ENCODE results near the gene EXOSC10. TPM values are rescaled to one million over a fixed set of nuclear protein-coding genes. Genes with fewer than 3 reads are reported as not detected.

Gene EXOSC10
- total and polyA plus RNA-seq, 2 experiments from 2014 or later = 55.5 to 72.9 TPM

DNA sequence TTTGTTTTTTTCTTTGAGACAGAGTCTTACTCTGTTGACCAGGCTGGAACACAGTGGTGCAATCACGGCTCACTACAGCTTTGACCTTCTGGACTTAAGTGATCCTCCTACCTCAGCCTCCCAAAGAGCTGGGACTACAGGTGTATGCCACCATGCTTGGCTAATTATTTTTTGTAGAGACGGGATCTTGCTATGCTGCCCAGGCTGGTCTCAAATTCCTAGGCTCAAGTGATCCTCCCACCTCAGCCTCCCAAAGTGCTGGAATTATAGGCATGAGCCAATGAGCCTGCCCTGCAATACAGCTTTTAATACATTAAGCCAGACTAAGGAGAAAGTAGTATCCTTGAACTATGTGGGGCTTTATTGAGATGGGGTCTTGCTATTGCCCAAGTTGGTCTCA is 16.6 kb upstream of the EXOSC10 start:
- no peak for ATAC-seq
- H3K27me3 Mint-ChIP-seq (ENCODE audit: insufficient read depth, low read depth, poor library complexity) = peaks cover 6% of the 10 kb centered on the region
- TF ChIP-seq NANOG (IDR thresholded peaks at IDR 0.05; ENCODE audit: borderline replicate concordance) = no peak
- no peak for TF ChIP-seq JUNB (IDR thresholded peaks at IDR 0.05; ENCODE audit: unreplicated experiment)
- no peak for TF ChIP-seq POLR2AphosphoS5 (IDR thresholded peaks at IDR 0.05; ENCODE audit: low read depth)
- TF ChIP-seq, protein P1, sequence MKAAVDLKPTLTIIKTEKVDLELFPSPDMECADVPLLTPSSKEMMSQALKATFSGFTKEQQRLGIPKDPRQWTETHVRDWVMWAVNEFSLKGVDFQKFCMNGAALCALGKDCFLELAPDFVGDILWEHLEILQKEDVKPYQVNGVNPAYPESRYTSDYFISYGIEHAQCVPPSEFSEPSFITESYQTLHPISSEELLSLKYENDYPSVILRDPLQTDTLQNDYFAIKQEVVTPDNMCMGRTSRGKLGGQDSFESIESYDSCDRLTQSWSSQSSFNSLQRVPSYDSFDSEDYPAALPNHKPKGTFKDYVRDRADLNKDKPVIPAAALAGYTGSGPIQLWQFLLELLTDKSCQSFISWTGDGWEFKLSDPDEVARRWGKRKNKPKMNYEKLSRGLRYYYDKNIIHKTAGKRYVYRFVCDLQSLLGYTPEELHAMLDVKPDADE (IDR thresholded peaks at IDR 0.05) = no peak
- no peaks in the 10 kb centered on the region for H3K9me3 Mint-ChIP-seq
- no peaks in the 10 kb centered on the region for H3K4me1 Mint-ChIP-seq
- Histone ChIP-seq H3K27ac (ENCODE audit: low read depth) (no peak overlapping the region), H3K36me3 (ENCODE audit: insufficient read depth) (peaks cover 25% of the 10 kb centered on the region), H3K9me2 (ENCODE audit: insufficient read depth) (no peaks in the 10 kb centered on the region), H3K4me1 (ENCODE audit: insufficient read depth) (no peaks in the 10 kb centered on the region), H4K20me1 (replicated peaks; ENCODE audit: insufficient read depth) (peaks cover 4% of the 10 kb centered on the region; the same call in 1 of the 2 replicates), H3K4me2 (no peak overlapping the region), H3K4me3 (no peak overlapping the region), H3K27me3 (ENCODE audit: insufficient read depth) (no peaks in the 10 kb centered on the region), H3F3A (replicated peaks; ENCODE audit: low read depth) (no peaks in the 10 kb centered on the region), H3K79me2 (replicated peaks; ENCODE audit: insufficient read depth) (no peaks in the 10 kb centered on the region), H2AFZ (no peak overlapping the region)
- no peak for DNase-seq (ENCODE audit: low spot score)
- no peak overlapping the region for H3K4me3 Mint-ChIP-seq
- peaks cover 58% of the 10 kb centered on the region for H3K36me3 Mint-ChIP-seq (ENCODE audit: low read depth)
- H3K27ac Mint-ChIP-seq = no peak overlapping the region

DNA sequence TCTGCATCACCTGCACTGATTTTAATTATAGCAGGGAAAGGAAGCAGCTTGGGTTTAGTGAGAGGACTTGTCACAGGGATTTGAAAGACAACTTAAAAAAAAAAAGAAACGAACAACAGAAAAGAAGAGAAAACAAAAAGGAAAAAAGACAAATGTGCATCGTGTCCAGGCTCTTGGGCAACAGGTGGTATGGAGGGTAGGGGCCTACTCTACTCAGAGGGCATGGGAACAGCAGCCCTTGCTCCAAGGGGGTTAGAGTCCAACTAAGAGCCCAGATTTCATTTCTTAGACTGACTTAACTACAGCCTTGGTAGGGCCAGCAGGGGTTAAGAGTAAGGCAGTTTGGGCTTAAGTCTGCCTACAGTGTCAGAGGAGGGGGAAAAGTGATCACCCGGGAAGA is 15.3 kb upstream of the EXOSC10 start:
- peaks cover 6% of the 10 kb centered on the region for H3K27me3 Mint-ChIP-seq (ENCODE audit: insufficient read depth, low read depth, poor library complexity)
- H3K4me1 ChIP-seq (ENCODE audit: insufficient read depth) = no peaks in the 10 kb centered on the region
- H3K4me3 ChIP-seq = no peak overlapping the region
- no peak overlapping the region for H3K27ac ChIP-seq (ENCODE audit: low read depth)
- peaks cover 56% of the 10 kb centered on the region for H3K36me3 Mint-ChIP-seq (ENCODE audit: low read depth)
- TF ChIP-seq POLR2AphosphoS5 (IDR thresholded peaks at IDR 0.05; ENCODE audit: low read depth) (no peak), ZNF331 (CRISPR knock-in tag; IDR thresholded peaks at IDR 0.05; ENCODE audit: low read depth) (no peak), CREB1 (CRISPR knock-in tag; IDR thresholded peaks at IDR 0.05; ENCODE audit: low read depth) (no peak), EZH2phosphoT487 (IDR thresholded peaks at IDR 0.05; ENCODE audit: unreplicated experiment) (no peak)
- TF ChIP-seq, protein P2, sequence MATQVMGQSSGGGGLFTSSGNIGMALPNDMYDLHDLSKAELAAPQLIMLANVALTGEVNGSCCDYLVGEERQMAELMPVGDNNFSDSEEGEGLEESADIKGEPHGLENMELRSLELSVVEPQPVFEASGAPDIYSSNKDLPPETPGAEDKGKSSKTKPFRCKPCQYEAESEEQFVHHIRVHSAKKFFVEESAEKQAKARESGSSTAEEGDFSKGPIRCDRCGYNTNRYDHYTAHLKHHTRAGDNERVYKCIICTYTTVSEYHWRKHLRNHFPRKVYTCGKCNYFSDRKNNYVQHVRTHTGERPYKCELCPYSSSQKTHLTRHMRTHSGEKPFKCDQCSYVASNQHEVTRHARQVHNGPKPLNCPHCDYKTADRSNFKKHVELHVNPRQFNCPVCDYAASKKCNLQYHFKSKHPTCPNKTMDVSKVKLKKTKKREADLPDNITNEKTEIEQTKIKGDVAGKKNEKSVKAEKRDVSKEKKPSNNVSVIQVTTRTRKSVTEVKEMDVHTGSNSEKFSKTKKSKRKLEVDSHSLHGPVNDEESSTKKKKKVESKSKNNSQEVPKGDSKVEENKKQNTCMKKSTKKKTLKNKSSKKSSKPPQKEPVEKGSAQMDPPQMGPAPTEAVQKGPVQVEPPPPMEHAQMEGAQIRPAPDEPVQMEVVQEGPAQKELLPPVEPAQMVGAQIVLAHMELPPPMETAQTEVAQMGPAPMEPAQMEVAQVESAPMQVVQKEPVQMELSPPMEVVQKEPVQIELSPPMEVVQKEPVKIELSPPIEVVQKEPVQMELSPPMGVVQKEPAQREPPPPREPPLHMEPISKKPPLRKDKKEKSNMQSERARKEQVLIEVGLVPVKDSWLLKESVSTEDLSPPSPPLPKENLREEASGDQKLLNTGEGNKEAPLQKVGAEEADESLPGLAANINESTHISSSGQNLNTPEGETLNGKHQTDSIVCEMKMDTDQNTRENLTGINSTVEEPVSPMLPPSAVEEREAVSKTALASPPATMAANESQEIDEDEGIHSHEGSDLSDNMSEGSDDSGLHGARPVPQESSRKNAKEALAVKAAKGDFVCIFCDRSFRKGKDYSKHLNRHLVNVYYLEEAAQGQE (IDR thresholded peaks at IDR 0.05; ENCODE audit: unreplicated experiment) = no peak
- TF ChIP-seq, protein P1 (IDR thresholded peaks at IDR 0.05) = no peak
- TF ChIP-seq, protein P3, sequence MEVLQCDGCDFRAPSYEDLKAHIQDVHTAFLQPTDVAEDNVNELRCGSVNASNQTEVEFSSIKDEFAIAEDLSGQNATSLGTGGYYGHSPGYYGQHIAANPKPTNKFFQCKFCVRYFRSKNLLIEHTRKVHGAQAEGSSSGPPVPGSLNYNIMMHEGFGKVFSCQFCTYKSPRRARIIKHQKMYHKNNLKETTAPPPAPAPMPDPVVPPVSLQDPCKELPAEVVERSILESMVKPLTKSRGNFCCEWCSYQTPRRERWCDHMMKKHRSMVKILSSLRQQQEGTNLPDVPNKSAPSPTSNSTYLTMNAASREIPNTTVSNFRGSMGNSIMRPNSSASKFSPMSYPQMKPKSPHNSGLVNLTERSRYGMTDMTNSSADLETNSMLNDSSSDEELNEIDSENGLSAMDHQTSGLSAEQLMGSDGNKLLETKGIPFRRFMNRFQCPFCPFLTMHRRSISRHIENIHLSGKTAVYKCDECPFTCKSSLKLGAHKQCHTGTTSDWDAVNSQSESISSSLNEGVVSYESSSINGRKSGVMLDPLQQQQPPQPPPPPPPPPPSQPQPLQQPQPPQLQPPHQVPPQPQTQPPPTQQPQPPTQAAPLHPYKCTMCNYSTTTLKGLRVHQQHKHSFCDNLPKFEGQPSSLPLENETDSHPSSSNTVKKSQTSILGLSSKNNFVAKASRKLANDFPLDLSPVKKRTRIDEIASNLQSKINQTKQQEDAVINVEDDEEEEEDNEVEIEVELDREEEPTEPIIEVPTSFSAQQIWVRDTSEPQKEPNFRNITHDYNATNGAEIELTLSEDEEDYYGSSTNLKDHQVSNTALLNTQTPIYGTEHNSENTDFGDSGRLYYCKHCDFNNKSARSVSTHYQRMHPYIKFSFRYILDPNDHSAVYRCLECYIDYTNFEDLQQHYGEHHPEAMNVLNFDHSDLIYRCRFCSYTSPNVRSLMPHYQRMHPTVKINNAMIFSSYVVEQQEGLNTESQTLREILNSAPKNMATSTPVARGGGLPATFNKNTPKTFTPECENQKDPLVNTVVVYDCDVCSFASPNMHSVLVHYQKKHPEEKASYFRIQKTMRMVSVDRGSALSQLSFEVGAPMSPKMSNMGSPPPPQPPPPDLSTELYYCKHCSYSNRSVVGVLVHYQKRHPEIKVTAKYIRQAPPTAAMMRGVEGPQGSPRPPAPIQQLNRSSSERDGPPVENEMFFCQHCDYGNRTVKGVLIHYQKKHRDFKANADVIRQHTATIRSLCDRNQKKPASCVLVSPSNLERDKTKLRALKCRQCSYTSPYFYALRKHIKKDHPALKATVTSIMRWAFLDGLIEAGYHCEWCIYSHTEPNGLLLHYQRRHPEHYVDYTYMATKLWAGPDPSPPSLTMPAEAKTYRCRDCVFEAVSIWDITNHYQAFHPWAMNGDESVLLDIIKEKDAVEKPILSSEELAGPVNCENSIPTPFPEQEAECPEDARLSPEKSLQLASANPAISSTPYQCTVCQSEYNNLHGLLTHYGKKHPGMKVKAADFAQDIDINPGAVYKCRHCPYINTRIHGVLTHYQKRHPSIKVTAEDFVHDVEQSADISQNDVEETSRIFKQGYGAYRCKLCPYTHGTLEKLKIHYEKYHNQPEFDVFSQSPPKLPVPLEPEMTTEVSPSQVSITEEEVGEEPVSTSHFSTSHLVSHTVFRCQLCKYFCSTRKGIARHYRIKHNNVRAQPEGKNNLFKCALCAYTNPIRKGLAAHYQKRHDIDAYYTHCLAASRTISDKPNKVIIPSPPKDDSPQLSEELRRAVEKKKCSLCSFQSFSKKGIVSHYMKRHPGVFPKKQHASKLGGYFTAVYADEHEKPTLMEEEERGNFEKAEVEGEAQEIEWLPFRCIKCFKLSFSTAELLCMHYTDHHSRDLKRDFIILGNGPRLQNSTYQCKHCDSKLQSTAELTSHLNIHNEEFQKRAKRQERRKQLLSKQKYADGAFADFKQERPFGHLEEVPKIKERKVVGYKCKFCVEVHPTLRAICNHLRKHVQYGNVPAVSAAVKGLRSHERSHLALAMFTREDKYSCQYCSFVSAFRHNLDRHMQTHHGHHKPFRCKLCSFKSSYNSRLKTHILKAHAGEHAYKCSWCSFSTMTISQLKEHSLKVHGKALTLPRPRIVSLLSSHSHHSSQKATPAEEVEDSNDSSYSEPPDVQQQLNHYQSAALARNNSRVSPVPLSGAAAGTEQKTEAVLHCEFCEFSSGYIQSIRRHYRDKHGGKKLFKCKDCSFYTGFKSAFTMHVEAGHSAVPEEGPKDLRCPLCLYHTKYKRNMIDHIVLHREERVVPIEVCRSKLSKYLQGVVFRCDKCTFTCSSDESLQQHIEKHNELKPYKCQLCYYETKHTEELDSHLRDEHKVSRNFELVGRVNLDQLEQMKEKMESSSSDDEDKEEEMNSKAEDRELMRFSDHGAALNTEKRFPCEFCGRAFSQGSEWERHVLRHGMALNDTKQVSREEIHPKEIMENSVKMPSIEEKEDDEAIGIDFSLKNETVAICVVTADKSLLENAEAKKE (CRISPR knock-in tag; IDR thresholded peaks at IDR 0.05) = no peak
- no peaks in the 10 kb centered on the region for H3K9me3 Mint-ChIP-seq
- no peaks in the 10 kb centered on the region for H3K4me1 Mint-ChIP-seq
- H3K27me3 ChIP-seq (ENCODE audit: insufficient read depth) = no peaks in the 10 kb centered on the region
- no peaks in the 10 kb centered on the region for H3F3A ChIP-seq (replicated peaks; ENCODE audit: low read depth)
- no peaks in the 10 kb centered on the region for H3K79me2 ChIP-seq (replicated peaks; ENCODE audit: insufficient read depth)
- peaks cover 20% of the 10 kb centered on the region for H3K36me3 ChIP-seq (ENCODE audit: insufficient read depth)
- ATAC-seq (no peak), DNase-seq (ENCODE audit: low spot score) (no peak)
- H3K4me3 Mint-ChIP-seq = no peak overlapping the region
- no peaks in the 10 kb centered on the region for H3K9me2 ChIP-seq (ENCODE audit: insufficient read depth)
- no peak overlapping the region for H3K4me2 ChIP-seq
- H2AFZ ChIP-seq = no peak overlapping the region
- H3K27ac Mint-ChIP-seq = no peak overlapping the region
- H4K20me1 ChIP-seq (replicated peaks; ENCODE audit: insufficient read depth) = peaks cover 4% of the 10 kb centered on the region; the same call in 1 of the 2 replicates
